HepG2 (cell line): ENCODE measurements around the gene PCTP. TPM values are rescaled to one million over a fixed set of nuclear protein-coding genes. Genes with fewer than 3 reads are reported as not detected.

Source experiments
- ATAC-seq: fragments of 200-7000 bp; cut with Tn5 transposase; 3 replicates; pipeline ENCODE4 v1.9.1; 2020; ENCODE audit warnings: mild to moderate bottlenecking, moderate library complexity
- BruUV-seq: library from RNA; stranded (reverse); fragments of 400-500 nt; replicated peaks from 2 replicates; lab custom pipeline; 2021; lab: Mats Ljungman, UMichigan
- CTCF ChIA-PET: fragments of 300-600 bp; formaldehyde crosslinking; extraction: SDS; loops from one replicate; lab custom pipeline; 2021; ENCODE audit warnings: low total read pairs, inconsistent platforms, low intra/inter-chr PET ratio; lab: Yijun Ruan, JAX
- POLR2A ChIA-PET: fragments of 350-600 bp; sonication (Branson Sonifier 250); formaldehyde crosslinking; loops from one replicate; lab custom pipeline; 2020; ENCODE audit warnings: antibody characterized with exemption, inconsistent platforms; lab: Yijun Ruan, JAX
- DNase-seq: peaks from one replicate; pipeline ENCODE4 v3.0.0-alpha.2; 2015; ENCODE audit warnings: low spot score
- FAIRE-seq: peaks from 3 replicates; lab custom pipeline; 2011; peaks lifted over from hg19 to GRCh38; lab: Jason Lieb, UNC
- H2AFZ ChIP-seq: one replicate; pipeline ENCODE4 v1.6.1; 2011; ENCODE audit warnings: low read length, inconsistent platforms
- H3K27ac ChIP-seq: fragments of 300-600 bp; 3 replicates; pipeline ENCODE4 v1.8.0; 2011; ENCODE audit warnings: mixed run types, mild to moderate bottlenecking, mixed read lengths, low read length, inconsistent platforms; ENCODE audit not compliant: insufficient read depth; ENCODE audit errors: extremely low read length
- H3K27me3 ChIP-seq, 2 experiments: fragments of 200-600 bp in 1 of 2; 2 replicates in 1 of 2; 3 replicates in 1 of 2; pipeline versions ENCODE4 v1.6.0 to v1.8.0; 2011; ENCODE audit warnings: low read length in 2 of 2, mild to moderate bottlenecking in 2 of 2, moderate library complexity in 2 of 2, inconsistent platforms in 1 of 2; ENCODE audit not compliant: insufficient read depth in 2 of 2, control insufficient read depth in 1 of 2
- H3K36me3 ChIP-seq, 2 experiments: fragments of 200-600 bp in 1 of 2; replicated peaks in 1 of 2; 2 replicates in 1 of 2; 3 replicates in 1 of 2; pipeline versions ENCODE4 v1.5.1 to v1.8.0; 2011; ENCODE audit warnings: low read length in 2 of 2, inconsistent platforms in 1 of 2; ENCODE audit not compliant: insufficient read depth in 2 of 2, control insufficient read depth in 1 of 2
- H3K4me1 ChIP-seq: 2 replicates; pipeline ENCODE4 v1.5.1; 2012; ENCODE audit warnings: low read length, inconsistent platforms; ENCODE audit not compliant: insufficient read depth
- H3K4me2 ChIP-seq: 2 replicates; pipeline ENCODE4 v1.6.0; 2011; ENCODE audit warnings: low read depth, low read length, inconsistent platforms
- H3K4me3 ChIP-seq, 3 experiments: fragments of 200-600 bp in 1 of 3; sonication (generic), shearing (Covaris generic) in 1 of 3; replicated peaks in 1 of 3; 2 replicates each; pipeline ENCODE4 v1.5.1; 2011 to 2016; ENCODE audit warnings: low read length in 3 of 3, inconsistent platforms in 2 of 3, low read depth in 2 of 3, mild to moderate bottlenecking in 2 of 3, control low read depth in 1 of 3, mixed read lengths in 1 of 3; ENCODE audit not compliant: insufficient read depth in 1 of 3
- H3K79me2 ChIP-seq: one replicate; pipeline ENCODE4 v1.6.1; 2011; ENCODE audit warnings: low read length, inconsistent platforms; ENCODE audit not compliant: insufficient read depth
- H3K9ac ChIP-seq: 2 replicates; pipeline ENCODE4 v1.6.0; 2011; ENCODE audit warnings: mild to moderate bottlenecking, low read depth, low read length, inconsistent platforms; ENCODE audit not compliant: insufficient read depth
- H3K9me3 ChIP-seq: 2 replicates; pipeline ENCODE4 v1.5.1; 2012; ENCODE audit warnings: mild to moderate bottlenecking, low read length
- H4K20me1 ChIP-seq: 2 replicates; pipeline ENCODE4 v1.6.0; 2011; ENCODE audit warnings: inconsistent platforms, mild to moderate bottlenecking, low read length, moderate library complexity; ENCODE audit not compliant: insufficient read depth
- ARNTL ChIP-seq: sonication (generic); formaldehyde crosslinking; IDR thresholded peaks from 2 replicates; pipeline ENCODE4 v1.4.0; 2020; ENCODE audit warnings: mild to moderate bottlenecking, missing genetic modification reagents
- CEBPB ChIP-seq: IDR thresholded peaks from 2 replicates; pipeline ENCODE4 v1.6.1; 2011; ENCODE audit warnings: low read depth, low read length, improper control_type of control experiment, borderline replicate concordance
- EZH2 ChIP-seq: conservative IDR thresholded peaks from 2 replicates; pipeline ENCODE4 v1.6.1; 2012; ENCODE audit warnings: mild to moderate bottlenecking, low read depth, low read length, moderate library complexity
- GATAD2A ChIP-seq: IDR thresholded peaks from 2 replicates; pipeline ENCODE4 v1.6.1; 2016
- NCOA1 ChIP-seq: sonication (generic); formaldehyde crosslinking; IDR thresholded peaks from 2 replicates; pipeline ENCODE4 v1.9.0; 2021; ENCODE audit warnings: missing genetic modification reagents
- NFE2 ChIP-seq: sonication (generic); formaldehyde crosslinking; IDR thresholded peaks from 2 replicates; pipeline ENCODE4 v1.4.0; 2020; ENCODE audit warnings: missing genetic modification reagents
- POLR2G ChIP-seq: fragments of 200-400 bp; formaldehyde crosslinking; IDR thresholded peaks from 2 replicates; pipeline ENCODE4 v1.6.1; 2018; ENCODE audit warnings: mild to moderate bottlenecking, low read depth, low read length, moderate library complexity
- TEAD2 ChIP-seq: sonication (generic); formaldehyde crosslinking; IDR thresholded peaks from 2 replicates; pipeline ENCODE4 v1.9.0; 2021; ENCODE audit warnings: missing genetic modification reagents
- ZNF224 ChIP-seq: sonication (generic); formaldehyde crosslinking; IDR thresholded peaks from 2 replicates; pipeline ENCODE4 v1.5.0; 2020; ENCODE audit warnings: mild to moderate bottlenecking, missing genetic modification reagents
- ZNF773 ChIP-seq: sonication (generic); formaldehyde crosslinking; IDR thresholded peaks from 2 replicates; pipeline ENCODE4 v1.4.0; 2020; ENCODE audit warnings: missing genetic modification reagents, borderline replicate concordance
- ZNF839 ChIP-seq: sonication (generic); formaldehyde crosslinking; IDR thresholded peaks from 2 replicates; pipeline ENCODE4 v1.4.0; 2020; ENCODE audit warnings: missing genetic modification reagents, mild to moderate bottlenecking, borderline replicate concordance
- ZNF850 ChIP-seq: sonication (generic); formaldehyde crosslinking; conservative IDR thresholded peaks from 2 replicates; pipeline ENCODE4 v1.9.0; 2021; ENCODE audit warnings: mild to moderate bottlenecking, missing genetic modification reagents
- WGBS: methylation state at CpG from one replicate; pipeline ENCODE4 v1.1.6; 2017; ENCODE audit warnings: low lambda C conversion rate; 5-methylcytosine and 5-hydroxymethylcytosine counted together
- in situ Hi-C: cut with HindIII; loops from 2 replicates; pipeline ENCODE4 v1.10.0; 2017; ENCODE audit warnings: low pct_unique_long_range_greater_than_20kb; ENCODE audit not compliant: extremely low pct_ligation_motif_present
- intact Hi-C: fragments of 100-400 bp; cut with micrococcal nuclease; formaldehyde crosslinking; loops from one replicate; pipeline ENCODE4 v1.10.0; 2022; ENCODE audit not compliant: unreplicated experiment
- polyA plus RNA-seq, 8 experiments: library from polyadenylated mRNA; depleted of rRNA in 3 of 8; stranded (reverse) in 7 of 8; unstranded in 1 of 8; fragments of >200 nt; fragmentation: Illumina TruSeq in 4 of 8; extraction: Trizol in 4 of 8; gene quantifications; 2 replicates each; pipeline versions ENCODE4 v1.2.1 to v1.2.3, GENCODE V29; 2011 to 2016; ENCODE audit warnings: low read depth in 4 of 8, missing spikeins in 1 of 8, mixed read lengths in 1 of 8; ENCODE audit not compliant: insufficient read depth in 1 of 8
- total RNA-seq, 5 experiments: library from RNA; depleted of rRNA; stranded (reverse); fragments of >200 nt; fragmentation: Illumina TruSeq; extraction: Trizol; gene quantifications; 2 replicates each; pipeline ENCODE4 v1.2.3, GENCODE V29; 2016; ENCODE audit warnings: low read depth in 1 of 5

Gene PCTP
- total and polyA plus RNA-seq, 2 of the 13 experiments (the other 11 are each of a cell fraction or from before 2014, with no cell fraction given), result 37.1 to 50.7 TPM

DNA sequence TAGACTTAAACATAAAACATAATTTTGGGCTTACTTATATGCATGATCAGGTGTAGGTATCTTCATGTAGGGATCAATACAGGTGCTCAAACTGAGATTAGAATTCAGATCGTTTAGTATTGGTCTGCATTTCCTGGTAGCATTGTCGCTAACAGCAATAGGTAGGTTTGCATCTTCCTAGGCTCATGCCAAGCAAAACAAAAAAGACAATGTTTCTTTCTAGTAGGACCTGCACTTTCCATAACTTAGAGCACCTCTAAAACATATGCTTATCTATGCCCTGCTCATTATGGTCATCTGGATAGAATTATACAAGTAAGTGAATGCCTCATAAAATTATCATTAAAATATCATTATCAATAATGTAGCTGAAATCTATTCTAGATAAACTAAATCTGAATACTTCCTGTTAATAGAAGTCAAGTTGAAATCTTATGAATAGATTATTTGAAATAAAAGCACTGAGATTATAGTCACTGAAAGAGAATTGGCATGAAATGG is 26.7 kb downstream of the PCTP start:
- H2AFZ ChIP-seq, result no peak overlapping the region
- FAIRE-seq (no peak), DNase-seq (no peak), ATAC-seq (no peak)
- no peaks in the 10 kb centered on the region for H3K9me3 ChIP-seq
- no peaks in the 10 kb centered on the region for H4K20me1 ChIP-seq
- no peaks in the 10 kb centered on the region for H3K79me2 ChIP-seq
- BruUV-seq, result no TSS peak
- no peak overlapping the region for H3K4me2 ChIP-seq
- no peak overlapping the region for H3K9ac ChIP-seq
- WGBS, result 88% methylated on average over 2 of the region's 2 CpGs
- no peak for TF ChIP-seq ARNTL
- TF ChIP-seq ZNF850 (CRISPR knock-in tag), result no peak
- no peak for TF ChIP-seq EZH2
- TF ChIP-seq NCOA1 (CRISPR knock-in tag), result no peak
- no peak for TF ChIP-seq ZNF839
- TF ChIP-seq ZNF773 (CRISPR knock-in tag), result no peak
- TF ChIP-seq POLR2G, result no peak
- TF ChIP-seq NFE2 (CRISPR knock-in tag), result no peak
- no peak for TF ChIP-seq ZNF224 (CRISPR knock-in tag)
- no peak for TF ChIP-seq CEBPB
- no peak for TF ChIP-seq GATAD2A (CRISPR knock-in tag)
- no peak for TF ChIP-seq TEAD2 (CRISPR knock-in tag)
- H3K36me3 ChIP-seq, result peaks cover 9 to 36% of the 10 kb centered on the region in 2 experiments
- H3K4me3 ChIP-seq, result no peak overlapping the region
- H3K27me3 ChIP-seq, result no peaks in the 10 kb centered on the region
- no peak overlapping the region for H3K27ac ChIP-seq
- CTCF ChIA-PET, result no interaction called here
- intact Hi-C loops (no loop called here), in situ Hi-C loops (no loop called here)
- peaks cover 19% of the 10 kb centered on the region for H3K4me1 ChIP-seq
- POLR2A ChIA-PET, result no interaction called here
